ENCODE data around the gene MAB21L3. TPM values are rescaled to one million over a fixed set of nuclear protein-coding genes. Genes with fewer than 3 reads are reported as not detected.

MAB21L3 gene
- polyA plus RNA-seq (ENCODE audit: insufficient read depth in 1 of 5, insufficient read length in 5 of 5, low replicate concordance in 1 of 5), result not detected
- long read RNA-seq, donor 1, result 0 reads
- long read RNA-seq, donor 2, result 0 reads
- long read RNA-seq, donor 3, result 0 reads
- long read RNA-seq, donor 4, result 0 reads
- long read RNA-seq, donor 5, result 0 reads
- long read RNA-seq, donor 6, result 0 reads
- long read RNA-seq, donor 7, result 0 reads
- long read RNA-seq, donor 8, result 0 reads

GRCh38 chr1:116110567-116111523 lies at the start of gene MAB21L3:
TSS of gene MAB21L3 (plus strand) at chr1:116111399. CDS start at chr1:116112616, 1,217 bp downstream.
- DNase-seq, result no peak

- DNase-seq, result no peak
These were observed 49.0 kb upstream of the MAB21L3 start for GRCh38 chr1:116062201-116062600.

GRCh38 chr1:116064616-116065015 lies 46.6 kb upstream of the MAB21L3 start:
- DNase-seq, result no peak

- DNase-seq, result no peak
These were observed 44.2 kb upstream of the MAB21L3 start for GRCh38 chr1:116066868-116067565.

GRCh38 chr1:116067566-116067890 lies 43.7 kb upstream of the MAB21L3 start:
- no peak for DNase-seq

- DNase-seq, result no peak
These were observed 35.6 kb upstream of the MAB21L3 start for GRCh38 chr1:116075575-116075974.

GRCh38 chr1:116075990-116076389 lies 35.2 kb upstream of the MAB21L3 start:
- no peak for DNase-seq

- no peak for DNase-seq
These were observed 34.4 kb upstream of the MAB21L3 start for GRCh38 chr1:116076831-116077230.

GRCh38 chr1:116078699-116079223 lies 32.4 kb upstream of the MAB21L3 start:
- DNase-seq, result no peak

- DNase-seq, result no peak
These were observed 23.6 kb upstream of the MAB21L3 start for GRCh38 chr1:116087628-116088027.

- no peak for DNase-seq
These were observed 21.3 kb upstream of the MAB21L3 start for GRCh38 chr1:116089870-116090269.

- no peak for DNase-seq
These were observed 20.1 kb upstream of the MAB21L3 start for GRCh38 chr1:116091083-116091482.

GRCh38 chr1:116092752-116093489 lies 18.3 kb upstream of the MAB21L3 start:
- DNase-seq, result no peak

- DNase-seq, result no peak
These were observed 16.2 kb upstream of the MAB21L3 start for GRCh38 chr1:116095027-116095426.

- DNase-seq, result no peak
These were observed 15.1 kb upstream of the MAB21L3 start for GRCh38 chr1:116096013-116096618.

GRCh38 chr1:116097626-116098025 lies 13.6 kb upstream of the MAB21L3 start:
- DNase-seq, result no peak

GRCh38 chr1:116099379-116099778 lies 11.8 kb upstream of the MAB21L3 start:
- no peak for DNase-seq

- DNase-seq, result no peak
These were observed 11.3 kb upstream of the MAB21L3 start for GRCh38 chr1:116099919-116100318.

GRCh38 chr1:116104667-116105066 lies 6.5 kb upstream of the MAB21L3 start:
- no peak for DNase-seq

GRCh38 chr1:116105996-116106395 lies 5.2 kb upstream of the MAB21L3 start:
- DNase-seq, result no peak

GRCh38 chr1:116106646-116107045 lies 4.6 kb upstream of the MAB21L3 start:
- DNase-seq, result no peak
